HCT116 (cell line): ENCODE results near the gene PPP1R1C. TPM values are rescaled to one million over a fixed set of nuclear protein-coding genes. Genes with fewer than 3 reads are reported as not detected.

Source experiments
- ATAC-seq: fragments of 200-7000 bp; cut with Tn5 transposase; 2 replicates; pipeline ENCODE4 v1.9.1; 2020; ENCODE audit warnings: mild to moderate bottlenecking, moderate library complexity
- BruUV-seq: library from RNA; stranded (reverse); fragments of 400-500 nt; replicated peaks from 2 replicates; lab custom pipeline; 2021; lab: Mats Ljungman, UMichigan
- CTCF ChIA-PET: fragments of 300-600 bp; sonication (Branson Sonifier 250); formaldehyde crosslinking; loops from one replicate; lab custom pipeline; 2021; ENCODE audit warnings: antibody characterized with exemption; lab: Charles Lee
- POLR2A ChIA-PET: fragments of 300-600, 350-600 bp; sonication (Branson Sonifier 250); formaldehyde crosslinking; loops from one replicate; lab custom pipeline; 2021; ENCODE audit warnings: antibody characterized with exemption; lab: Charles Lee
- RAD21 ChIA-PET, 2 experiments: fragments of 300-600 bp; sonication (Branson Sonifier 250); formaldehyde crosslinking; loops; one replicate each; lab custom pipeline; 2023; ENCODE audit warnings: low total read pairs in 2 of 2; ENCODE audit not compliant: uncharacterized antibody in 2 of 2, unreplicated experiment in 2 of 2, low non-redundant PET in 1 of 2; lab: Charles Lee
- DNase-seq: peaks from one replicate; pipeline ENCODE4 v3.0.0-alpha.2; 2010; ENCODE audit warnings: low read depth, low spot score
- H2AFZ ChIP-seq: fragments of 200-600 bp; shearing (Covaris generic), sonication (generic); 2 replicates; pipeline ENCODE4 v1.6.1; 2017; ENCODE audit warnings: low read depth, mixed run types, mixed read lengths, antibody characterized with exemption, low read length; ENCODE audit not compliant: poor library complexity, severe bottlenecking
- H3K27ac ChIP-seq: 2 replicates; pipeline ENCODE4 v1.5.1; 2012; ENCODE audit warnings: low read depth, low read length
- H3K27me3 ChIP-seq: fragments of 200-600 bp; sonication (generic); 2 replicates; pipeline ENCODE4 v1.6.1; 2016; ENCODE audit warnings: mixed run types, low read length, mixed read lengths; ENCODE audit not compliant: insufficient read depth
- H3K36me3 ChIP-seq, 2 experiments: fragments of 200-500 bp in 1 of 2; fragments of 200-600 bp in 1 of 2; sonication (Bioruptor generic) in 1 of 2; sonication (generic) in 1 of 2; 2 replicates each; pipeline versions ENCODE4 v1.5.1 to v1.6.1; 2014 to 2016; ENCODE audit warnings: low read length in 2 of 2, inconsistent platforms in 1 of 2, mixed read lengths in 1 of 2, mixed run types in 1 of 2; ENCODE audit not compliant: insufficient read depth in 2 of 2, control insufficient read depth in 1 of 2
- H3K4me1 ChIP-seq, 2 experiments: fragments of 200-600 bp in 1 of 2; sonication (generic) in 1 of 2; 2 replicates each; pipeline versions ENCODE4 v1.5.1 to v1.6.1; 2012 to 2017; ENCODE audit warnings: low read length in 2 of 2, inconsistent platforms in 1 of 2, mild to moderate bottlenecking in 1 of 2, mixed read lengths in 1 of 2, mixed run types in 1 of 2, moderate library complexity in 1 of 2; ENCODE audit not compliant: insufficient read depth in 2 of 2, control insufficient read depth in 1 of 2
- H3K4me2 ChIP-seq: fragments of 200-600 bp; sonication (generic); 2 replicates; pipeline ENCODE4 v1.6.1; 2017; ENCODE audit warnings: mixed run types, low read length, mixed read lengths
- H3K4me3 ChIP-seq, 2 experiments: fragments of 200-600 bp in 1 of 2; sonication (generic) in 1 of 2; replicated peaks in 1 of 2; 2 replicates each; pipeline ENCODE4 v1.5.1; 2011 to 2016; ENCODE audit warnings: low read length in 2 of 2, control low read depth in 1 of 2, low read depth in 1 of 2, mild to moderate bottlenecking in 1 of 2, mixed read lengths in 1 of 2, mixed run types in 1 of 2
- H3K79me2 ChIP-seq: fragments of 200-600 bp; sonication (generic); 2 replicates; pipeline ENCODE4 v1.6.1; 2017; ENCODE audit warnings: mild to moderate bottlenecking, mixed run types, low read length, moderate library complexity, mixed read lengths; ENCODE audit not compliant: insufficient read depth
- H3K9ac ChIP-seq: fragments of 200-600 bp; sonication (generic); 2 replicates; pipeline ENCODE4 v1.6.1; 2016; ENCODE audit warnings: low read length, mixed read lengths
- H3K9me2 ChIP-seq: fragments of 200-600 bp; sonication (generic), shearing (Covaris generic); 2 replicates; pipeline ENCODE4 v1.6.1; 2017; ENCODE audit warnings: mixed run types, mild to moderate bottlenecking, moderate library complexity; ENCODE audit not compliant: insufficient read depth
- H3K9me3 ChIP-seq, 2 experiments: fragments of 200-500 bp in 1 of 2; fragments of 200-600 bp in 1 of 2; sonication (Bioruptor generic) in 1 of 2; sonication (generic) in 1 of 2; 2 replicates each; pipeline ENCODE4 v1.6.1; 2014 to 2017; ENCODE audit warnings: low read length in 2 of 2, mixed read lengths in 2 of 2, inconsistent platforms in 1 of 2, low read depth in 1 of 2, mild to moderate bottlenecking in 1 of 2, mixed run types in 1 of 2, moderate library complexity in 1 of 2; ENCODE audit not compliant: control insufficient read depth in 1 of 2, insufficient read depth in 1 of 2
- H4K20me1 ChIP-seq: fragments of 200-600 bp; sonication (generic), shearing (Covaris generic); 2 replicates; pipeline ENCODE4 v1.6.1; 2017; ENCODE audit warnings: mixed run types, mild to moderate bottlenecking, moderate library complexity; ENCODE audit not compliant: insufficient read depth
- EGR1 ChIP-seq: IDR thresholded peaks from 2 replicates; pipeline ENCODE4 v1.6.1; 2012; ENCODE audit warnings: low read depth
- ELF1 ChIP-seq: IDR thresholded peaks from 2 replicates; pipeline ENCODE4 v1.6.1; 2012; ENCODE audit warnings: low read depth, borderline replicate concordance
- JUND ChIP-seq: IDR thresholded peaks from 2 replicates; pipeline ENCODE4 v1.6.1; 2012
- SIN3A ChIP-seq: IDR thresholded peaks from 2 replicates; pipeline ENCODE4 v1.6.1; 2012; ENCODE audit warnings: low read depth
- SP1 ChIP-seq: IDR thresholded peaks from 2 replicates; pipeline ENCODE4 v1.6.1; 2012; ENCODE audit warnings: low read depth
- SRF ChIP-seq: IDR thresholded peaks from 2 replicates; pipeline ENCODE4 v1.6.1; 2012; ENCODE audit warnings: low read depth
- TCF7L2 ChIP-seq: IDR thresholded peaks from 2 replicates; pipeline ENCODE4 v1.7.0; 2011; ENCODE audit warnings: borderline replicate concordance, inconsistent platforms; ENCODE audit not compliant: insufficient read depth, insufficient read length; ENCODE audit errors: extremely low read depth
- ZFX ChIP-seq: fragments of 450-650 bp; IDR thresholded peaks from 2 replicates; pipeline ENCODE4 v1.6.1; 2017
- ZNF274 ChIP-seq: fragments of 200-500 bp; sonication (Bioruptor generic); IDR thresholded peaks from 2 replicates; pipeline ENCODE4 v1.6.1; 2014; ENCODE audit warnings: mild to moderate bottlenecking, low read depth, low read length, inconsistent platforms
- intact Hi-C: fragments of 100-400 bp; cut with micrococcal nuclease; formaldehyde crosslinking; loops from 2 replicates; pipeline ENCODE4 v1.10.0; 2022
- total RNA-seq: library from RNA; stranded (reverse); gene quantifications from one replicate; pipeline ENCODE4 v1.2.1, GENCODE V29; 2021; ENCODE audit not compliant: unreplicated experiment
- TF ChIP-seq, protein P1 (sequence below): IDR thresholded peaks from 2 replicates; pipeline ENCODE4 v1.6.1; 2012
- TF ChIP-seq, protein P2 (sequence below): IDR thresholded peaks from 2 replicates; pipeline ENCODE4 v1.6.1; 2012; ENCODE audit warnings: low read depth
- TF ChIP-seq, protein P3 (sequence below), 3 experiments: fragments of 200-600 bp in 1 of 3; sonication (generic) in 1 of 3; IDR thresholded peaks in 2 of 3; conservative IDR thresholded peaks in 1 of 3; 2 replicates each; pipeline ENCODE4 v1.5.1; 2012 to 2017; ENCODE audit warnings: low read depth in 2 of 3, low read length in 2 of 3, antibody characterized with exemption in 1 of 3, borderline replicate concordance in 1 of 3, control low read depth in 1 of 3, mild to moderate bottlenecking in 1 of 3, mixed read lengths in 1 of 3, mixed run types in 1 of 3, moderate library complexity in 1 of 3; ENCODE audit not compliant: insufficient read depth in 1 of 3

The PPP1R1C gene
- total RNA-seq, 1 experiment from 2014 or later, result 17.8 TPM

- no peak for TF ChIP-seq ELF1
- TF ChIP-seq, protein P1, sequence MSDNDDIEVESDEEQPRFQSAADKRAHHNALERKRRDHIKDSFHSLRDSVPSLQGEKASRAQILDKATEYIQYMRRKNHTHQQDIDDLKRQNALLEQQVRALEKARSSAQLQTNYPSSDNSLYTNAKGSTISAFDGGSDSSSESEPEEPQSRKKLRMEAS, result no peak
- TF ChIP-seq SRF, result no peak
- TF ChIP-seq ZFX, result no peak
- no peak for TF ChIP-seq EGR1
- TF ChIP-seq SIN3A, result no peak
- TF ChIP-seq, protein P2, sequence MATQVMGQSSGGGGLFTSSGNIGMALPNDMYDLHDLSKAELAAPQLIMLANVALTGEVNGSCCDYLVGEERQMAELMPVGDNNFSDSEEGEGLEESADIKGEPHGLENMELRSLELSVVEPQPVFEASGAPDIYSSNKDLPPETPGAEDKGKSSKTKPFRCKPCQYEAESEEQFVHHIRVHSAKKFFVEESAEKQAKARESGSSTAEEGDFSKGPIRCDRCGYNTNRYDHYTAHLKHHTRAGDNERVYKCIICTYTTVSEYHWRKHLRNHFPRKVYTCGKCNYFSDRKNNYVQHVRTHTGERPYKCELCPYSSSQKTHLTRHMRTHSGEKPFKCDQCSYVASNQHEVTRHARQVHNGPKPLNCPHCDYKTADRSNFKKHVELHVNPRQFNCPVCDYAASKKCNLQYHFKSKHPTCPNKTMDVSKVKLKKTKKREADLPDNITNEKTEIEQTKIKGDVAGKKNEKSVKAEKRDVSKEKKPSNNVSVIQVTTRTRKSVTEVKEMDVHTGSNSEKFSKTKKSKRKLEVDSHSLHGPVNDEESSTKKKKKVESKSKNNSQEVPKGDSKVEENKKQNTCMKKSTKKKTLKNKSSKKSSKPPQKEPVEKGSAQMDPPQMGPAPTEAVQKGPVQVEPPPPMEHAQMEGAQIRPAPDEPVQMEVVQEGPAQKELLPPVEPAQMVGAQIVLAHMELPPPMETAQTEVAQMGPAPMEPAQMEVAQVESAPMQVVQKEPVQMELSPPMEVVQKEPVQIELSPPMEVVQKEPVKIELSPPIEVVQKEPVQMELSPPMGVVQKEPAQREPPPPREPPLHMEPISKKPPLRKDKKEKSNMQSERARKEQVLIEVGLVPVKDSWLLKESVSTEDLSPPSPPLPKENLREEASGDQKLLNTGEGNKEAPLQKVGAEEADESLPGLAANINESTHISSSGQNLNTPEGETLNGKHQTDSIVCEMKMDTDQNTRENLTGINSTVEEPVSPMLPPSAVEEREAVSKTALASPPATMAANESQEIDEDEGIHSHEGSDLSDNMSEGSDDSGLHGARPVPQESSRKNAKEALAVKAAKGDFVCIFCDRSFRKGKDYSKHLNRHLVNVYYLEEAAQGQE, result no peak
- no peak for TF ChIP-seq JUND
Observed at GRCh38 chr2:182014284-182014683, 28.6 kb downstream of the PPP1R1C start (continued).

- TF ChIP-seq SIN3A, result no peak
- no peak for TF ChIP-seq ZNF274
- TF ChIP-seq TCF7L2, result no peak
- no peak for TF ChIP-seq SRF
- TF ChIP-seq SP1, result no peak
- TF ChIP-seq, protein P3, sequence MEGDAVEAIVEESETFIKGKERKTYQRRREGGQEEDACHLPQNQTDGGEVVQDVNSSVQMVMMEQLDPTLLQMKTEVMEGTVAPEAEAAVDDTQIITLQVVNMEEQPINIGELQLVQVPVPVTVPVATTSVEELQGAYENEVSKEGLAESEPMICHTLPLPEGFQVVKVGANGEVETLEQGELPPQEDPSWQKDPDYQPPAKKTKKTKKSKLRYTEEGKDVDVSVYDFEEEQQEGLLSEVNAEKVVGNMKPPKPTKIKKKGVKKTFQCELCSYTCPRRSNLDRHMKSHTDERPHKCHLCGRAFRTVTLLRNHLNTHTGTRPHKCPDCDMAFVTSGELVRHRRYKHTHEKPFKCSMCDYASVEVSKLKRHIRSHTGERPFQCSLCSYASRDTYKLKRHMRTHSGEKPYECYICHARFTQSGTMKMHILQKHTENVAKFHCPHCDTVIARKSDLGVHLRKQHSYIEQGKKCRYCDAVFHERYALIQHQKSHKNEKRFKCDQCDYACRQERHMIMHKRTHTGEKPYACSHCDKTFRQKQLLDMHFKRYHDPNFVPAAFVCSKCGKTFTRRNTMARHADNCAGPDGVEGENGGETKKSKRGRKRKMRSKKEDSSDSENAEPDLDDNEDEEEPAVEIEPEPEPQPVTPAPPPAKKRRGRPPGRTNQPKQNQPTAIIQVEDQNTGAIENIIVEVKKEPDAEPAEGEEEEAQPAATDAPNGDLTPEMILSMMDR (IDR thresholded peaks at IDR 0.05 in 2 of 3, conservative IDR thresholded peaks at IDR 0.05 in 1 of 3; ENCODE audit: borderline replicate concordance in 1 of 3, insufficient read depth in 1 of 3, low read depth in 2 of 3, low read length in 2 of 3), result no peak
- no peak for ATAC-seq
- Histone ChIP-seq H3K79me2 (no peaks in the 10 kb centered on the region), H3K4me1 (peaks cover 4 to 13% of the 10 kb centered on the region in 2 experiments; a peak in 3 of 4 replicates), H3K27ac (no peak overlapping the region), H3K9me3 (peaks cover 0 to 5% of the 10 kb centered on the region in 2 experiments; a peak in 1 of 4 replicates), H3K36me3 (no peaks in the 10 kb centered on the region), H3K4me3 (no peak overlapping the region), H3K9me2 (no peaks in the 10 kb centered on the region), H2AFZ (no peak overlapping the region), H3K9ac (no peak overlapping the region), H4K20me1 (no peaks in the 10 kb centered on the region), H3K27me3 (no peaks in the 10 kb centered on the region), H3K4me2 (no peak overlapping the region)
- ChIA-PET RAD21 (no interaction called here), POLR2A (no interaction called here), CTCF (no interaction called here)
- DNase-seq, result no peak
- intact Hi-C loops, result no loop called here
- no TSS peak for BruUV-seq
Observed at GRCh38 chr2:182015334-182016109, 29.9 kb downstream of the PPP1R1C start.
